Endothelial cell (in vitro differentiated cells): ENCODE measurements around the gene EPS8. TPM values are rescaled to one million over a fixed set of nuclear protein-coding genes. Genes with fewer than 3 reads are reported as not detected.

Experiments
- DNase-seq: peaks from one replicate; pipeline ENCODE4 v3.0.0; 2021; ENCODE audit warnings: low spot score
- H3K27ac Mint-ChIP-seq: one replicate; pipeline ENCODE4 v1.8.0; 2021; ENCODE audit warnings: mixed read lengths, inconsistent platforms; ENCODE audit not compliant: unreplicated experiment
- H3K27me3 Mint-ChIP-seq: one replicate; pipeline ENCODE4 v1.8.0; 2021; ENCODE audit warnings: mild to moderate bottlenecking, moderate library complexity, mixed read lengths, inconsistent platforms; ENCODE audit not compliant: unreplicated experiment
- H3K36me3 Mint-ChIP-seq: one replicate; pipeline ENCODE4 v1.8.0; 2021; ENCODE audit warnings: mild to moderate bottlenecking, low read depth, mixed read lengths, inconsistent platforms; ENCODE audit not compliant: unreplicated experiment
- H3K4me1 Mint-ChIP-seq: one replicate; pipeline ENCODE4 v1.8.0; 2021; ENCODE audit warnings: mild to moderate bottlenecking, mixed read lengths, inconsistent platforms; ENCODE audit not compliant: unreplicated experiment
- H3K4me3 Mint-ChIP-seq: one replicate; pipeline ENCODE4 v1.8.0; 2021; ENCODE audit warnings: mild to moderate bottlenecking, mixed read lengths, inconsistent platforms; ENCODE audit not compliant: unreplicated experiment
- H3K9me3 Mint-ChIP-seq: one replicate; pipeline ENCODE4 v1.8.0; 2021; ENCODE audit warnings: mixed read lengths, inconsistent platforms; ENCODE audit not compliant: unreplicated experiment
- CTCF ChIP-seq: fragments of 200-600 bp; sonication (generic); IDR thresholded peaks from one replicate; pipeline ENCODE4 v1.5.0; 2021; ENCODE audit warnings: antibody characterized with exemption; ENCODE audit not compliant: unreplicated experiment
- total RNA-seq: library from RNA; stranded (reverse); fragmentation: NEBNext Ultra II Directional; extraction: Animal tissue kit (Norgen Biotek cat#: 25700); gene quantifications from one replicate; pipeline ENCODE4 v1.2.1, GENCODE V29; 2021; ENCODE audit not compliant: unreplicated experiment

EPS8 gene
- total RNA-seq, 1 donor from 2014 or later = 2.7 TPM

- Mint-ChIP-seq H3K9me3 (no peaks in the 10 kb centered on the region), H3K27me3 (no peaks in the 10 kb centered on the region), H3K36me3 (peaks cover 4% of the 10 kb centered on the region), H3K4me3 (no peak overlapping the region), H3K27ac (no peak overlapping the region), H3K4me1 (no peaks in the 10 kb centered on the region)
- no peak for DNase-seq
- peak; percentile 61 for TF ChIP-seq CTCF
These were observed 204.7 kb downstream of the EPS8 start for GRCh38 chr12:15584366-15585041.

- Mint-ChIP-seq H3K9me3 (no peaks in the 10 kb centered on the region), H3K4me3 (no peak overlapping the region), H3K27me3 (no peaks in the 10 kb centered on the region), H3K4me1 (no peaks in the 10 kb centered on the region), H3K36me3 (peaks cover 4% of the 10 kb centered on the region), H3K27ac (no peak overlapping the region)
- TF ChIP-seq CTCF = no peak
- no peak for DNase-seq
These were observed 205.4 kb downstream of the EPS8 start for GRCh38 chr12:15583804-15584203.

GRCh38 chr12:15581006-15581405, 208.2 kb downstream of the EPS8 start:
- Mint-ChIP-seq H3K36me3 (peaks cover 4% of the 10 kb centered on the region), H3K4me3 (no peak overlapping the region), H3K9me3 (no peaks in the 10 kb centered on the region), H3K27me3 (no peaks in the 10 kb centered on the region), H3K4me1 (no peaks in the 10 kb centered on the region), H3K27ac (no peak overlapping the region)
- no peak for DNase-seq
- no peak for TF ChIP-seq CTCF

GRCh38 chr12:15580431-15580830, 208.8 kb downstream of the EPS8 start:
- Mint-ChIP-seq H3K4me1 (peaks cover 2% of the 10 kb centered on the region), H3K27ac (no peak overlapping the region), H3K36me3 (peaks cover 4% of the 10 kb centered on the region), H3K27me3 (no peaks in the 10 kb centered on the region), H3K4me3 (no peak overlapping the region), H3K9me3 (no peaks in the 10 kb centered on the region)
- no peak for DNase-seq
- TF ChIP-seq CTCF = no peak

- no peak for TF ChIP-seq CTCF
- H3K4me3 Mint-ChIP-seq = no peak overlapping the region
- peaks cover 5% of the 10 kb centered on the region for H3K4me1 Mint-ChIP-seq
- DNase-seq = no peak
- H3K9me3 Mint-ChIP-seq = no peaks in the 10 kb centered on the region
- no peaks in the 10 kb centered on the region for H3K27me3 Mint-ChIP-seq
- no peak overlapping the region for H3K27ac Mint-ChIP-seq
- no peaks in the 10 kb centered on the region for H3K36me3 Mint-ChIP-seq
These were observed 213.3 kb downstream of the EPS8 start for GRCh38 chr12:15575671-15576541.
